Measurements from ENCODE around the gene DNAI2. TPM values are rescaled to one million over a fixed set of nuclear protein-coding genes. Genes with fewer than 3 reads are reported as not detected.
A peak's percentile ranks its signal among the peaks of the same experiment; 100 is the strongest.

Gene DNAI2
- total and polyA plus RNA-seq, 2 donors = 0.38 to 0.78 TPM

GRCh38 chr17:74267987-74268499, 6.0 kb upstream of the DNAI2 start:
- H3K4me3 ChIP-seq (ENCODE audit: low read length in 2 of 2) = no peak overlapping the region
- peak in 1 of 9 donors; percentile 30 for DNase-seq (ENCODE audit: low read depth in 6 of 9, low spot score in 9 of 9)
- H3K36me3 ChIP-seq (ENCODE audit: control insufficient read depth in 2 of 2, insufficient read depth in 2 of 2, low read length in 1 of 2) = no peaks in the 10 kb centered on the region
- no peak overlapping the region for H3K27ac ChIP-seq (ENCODE audit: low read depth in 1 of 2, low read length in 1 of 2)
- H3K9me3 ChIP-seq (ENCODE audit: control insufficient read depth in 2 of 2, insufficient read depth in 1 of 2, low read length in 1 of 2) = no peaks in the 10 kb centered on the region
- no peaks in the 10 kb centered on the region for H3K27me3 ChIP-seq (ENCODE audit: control insufficient read depth in 2 of 2, insufficient read depth in 1 of 2, low read length in 1 of 2)
- H3K4me1 ChIP-seq (ENCODE audit: control insufficient read depth in 2 of 2, insufficient read depth in 2 of 2, low read length in 2 of 2) = peaks cover 0 to 15% of the 10 kb centered on the region in 2 donors
- WGBS = 47% methylated on average over 17 of the region's 17 CpGs

GRCh38 chr17:74268558-74268957, 5.5 kb upstream of the DNAI2 start:
- no peak for DNase-seq (ENCODE audit: low read depth in 6 of 9, low spot score in 9 of 9)
- no peak overlapping the region for H3K4me3 ChIP-seq (ENCODE audit: low read length in 2 of 2)
- H3K4me1 ChIP-seq (ENCODE audit: control insufficient read depth in 2 of 2, insufficient read depth in 2 of 2, low read length in 2 of 2) = peaks cover 0 to 15% of the 10 kb centered on the region in 2 donors
- no peak overlapping the region for H3K27ac ChIP-seq (ENCODE audit: low read depth in 1 of 2, low read length in 1 of 2)
- H3K27me3 ChIP-seq (ENCODE audit: control insufficient read depth in 2 of 2, insufficient read depth in 1 of 2, low read length in 1 of 2) = no peaks in the 10 kb centered on the region
- H3K9me3 ChIP-seq (ENCODE audit: control insufficient read depth in 2 of 2, insufficient read depth in 1 of 2, low read length in 1 of 2) = no peaks in the 10 kb centered on the region
- H3K36me3 ChIP-seq (ENCODE audit: control insufficient read depth in 2 of 2, insufficient read depth in 2 of 2, low read length in 1 of 2) = no peaks in the 10 kb centered on the region
- 51% methylated on average over 8 of the region's 8 CpGs for WGBS

GRCh38 chr17:74270333-74270732, 3.7 kb upstream of the DNAI2 start:
- H3K27ac ChIP-seq (ENCODE audit: low read depth in 1 of 2, low read length in 1 of 2) = no peak overlapping the region
- DNase-seq (ENCODE audit: low read depth in 6 of 9, low spot score in 9 of 9) = no peak
- H3K4me3 ChIP-seq (ENCODE audit: low read length in 2 of 2) = no peak overlapping the region
- no peaks in the 10 kb centered on the region for H3K36me3 ChIP-seq (ENCODE audit: control insufficient read depth in 2 of 2, insufficient read depth in 2 of 2, low read length in 1 of 2)
- WGBS = 78% methylated on average over 10 of the region's 10 CpGs
- no peaks in the 10 kb centered on the region for H3K9me3 ChIP-seq (ENCODE audit: control insufficient read depth in 2 of 2, insufficient read depth in 1 of 2, low read length in 1 of 2)
- H3K4me1 ChIP-seq (ENCODE audit: control insufficient read depth in 2 of 2, insufficient read depth in 2 of 2, low read length in 2 of 2) = peaks cover 16 to 32% of the 10 kb centered on the region in 2 donors
- peaks cover 0 to 4% of the 10 kb centered on the region in 2 donors for H3K27me3 ChIP-seq (ENCODE audit: control insufficient read depth in 2 of 2, insufficient read depth in 1 of 2, low read length in 1 of 2)

- Histone ChIP-seq H3K4me3 (ENCODE audit: low read length in 2 of 2) (no peak overlapping the region), H3K27me3 (ENCODE audit: control insufficient read depth in 2 of 2, insufficient read depth in 1 of 2, low read length in 1 of 2) (peaks cover 0 to 4% of the 10 kb centered on the region in 2 donors), H3K36me3 (ENCODE audit: control insufficient read depth in 2 of 2, insufficient read depth in 2 of 2, low read length in 1 of 2) (no peaks in the 10 kb centered on the region), H3K4me1 (ENCODE audit: control insufficient read depth in 2 of 2, insufficient read depth in 2 of 2, low read length in 2 of 2) (peaks cover 17 to 42% of the 10 kb centered on the region in 2 donors), H3K9me3 (ENCODE audit: control insufficient read depth in 2 of 2, insufficient read depth in 1 of 2, low read length in 1 of 2) (no peaks in the 10 kb centered on the region), H3K27ac (ENCODE audit: low read depth in 1 of 2, low read length in 1 of 2) (no peak overlapping the region)
- WGBS = 95% methylated on average over 3 of the region's 3 CpGs
- DNase-seq (ENCODE audit: low read depth in 6 of 9, low spot score in 9 of 9) = no peak
Observed at GRCh38 chr17:74271281-74271680, 2.8 kb upstream of the DNAI2 start.

- Histone ChIP-seq H3K4me3 (ENCODE audit: low read length in 2 of 2) (no peak overlapping the region), H3K4me1 (ENCODE audit: control insufficient read depth in 2 of 2, insufficient read depth in 2 of 2, low read length in 2 of 2) (peaks cover 17 to 45% of the 10 kb centered on the region in 2 donors), H3K9me3 (ENCODE audit: control insufficient read depth in 2 of 2, insufficient read depth in 1 of 2, low read length in 1 of 2) (no peaks in the 10 kb centered on the region), H3K27ac (ENCODE audit: low read depth in 1 of 2, low read length in 1 of 2) (no peak overlapping the region), H3K27me3 (ENCODE audit: control insufficient read depth in 2 of 2, insufficient read depth in 1 of 2, low read length in 1 of 2) (peaks cover 0 to 4% of the 10 kb centered on the region in 2 donors), H3K36me3 (ENCODE audit: control insufficient read depth in 2 of 2, insufficient read depth in 2 of 2, low read length in 1 of 2) (no peaks in the 10 kb centered on the region)
- DNase-seq (ENCODE audit: low read depth in 6 of 9, low spot score in 9 of 9) = no peak
- WGBS = 92% methylated on average over 13 of the region's 13 CpGs
Observed at GRCh38 chr17:74271901-74272561, 2.0 kb upstream of the DNAI2 start.

- no peak overlapping the region for H3K4me3 ChIP-seq (ENCODE audit: low read length in 2 of 2)
- no peak for DNase-seq (ENCODE audit: low read depth in 6 of 9, low spot score in 9 of 9)
- H3K9me3 ChIP-seq (ENCODE audit: control insufficient read depth in 2 of 2, insufficient read depth in 1 of 2, low read length in 1 of 2) = no peaks in the 10 kb centered on the region
- no peaks in the 10 kb centered on the region for H3K36me3 ChIP-seq (ENCODE audit: control insufficient read depth in 2 of 2, insufficient read depth in 2 of 2, low read length in 1 of 2)
- H3K27me3 ChIP-seq (ENCODE audit: control insufficient read depth in 2 of 2, insufficient read depth in 1 of 2, low read length in 1 of 2) = peaks cover 0 to 4% of the 10 kb centered on the region in 2 donors
- H3K27ac ChIP-seq (ENCODE audit: low read depth in 1 of 2, low read length in 1 of 2) = no peak overlapping the region
- 90% methylated on average over 10 of the region's 10 CpGs for WGBS
- peaks cover 17 to 44% of the 10 kb centered on the region in 2 donors for H3K4me1 ChIP-seq (ENCODE audit: control insufficient read depth in 2 of 2, insufficient read depth in 2 of 2, low read length in 2 of 2)
Observed at GRCh38 chr17:74272731-74273201, 1.3 kb upstream of the DNAI2 start.

GRCh38 chr17:74274709-74275340, 791 bp downstream of the DNAI2 start:
- Histone ChIP-seq H3K27me3 (ENCODE audit: control insufficient read depth in 2 of 2, insufficient read depth in 1 of 2, low read length in 1 of 2) (peaks cover 0 to 4% of the 10 kb centered on the region in 2 donors), H3K4me3 (ENCODE audit: low read length in 2 of 2) (peak overlapping the region in 1 of 2 donors; percentile 12), H3K9me3 (ENCODE audit: control insufficient read depth in 2 of 2, insufficient read depth in 1 of 2, low read length in 1 of 2) (no peaks in the 10 kb centered on the region), H3K4me1 (ENCODE audit: control insufficient read depth in 2 of 2, insufficient read depth in 2 of 2, low read length in 2 of 2) (peaks cover 17 to 34% of the 10 kb centered on the region in 2 donors), H3K27ac (ENCODE audit: low read depth in 1 of 2, low read length in 1 of 2) (peak overlapping the region in 1 of 2 donors; percentile 47), H3K36me3 (ENCODE audit: control insufficient read depth in 2 of 2, insufficient read depth in 2 of 2, low read length in 1 of 2) (no peaks in the 10 kb centered on the region)
- 38% methylated on average over 14 of the region's 14 CpGs for WGBS
- peak in 2 of 9 donors; percentile 31 to 52 for DNase-seq (ENCODE audit: low read depth in 6 of 9, low spot score in 9 of 9)

- 87% methylated on average over 12 of the region's 12 CpGs for WGBS
- no peak overlapping the region for H3K27ac ChIP-seq (ENCODE audit: low read depth in 1 of 2, low read length in 1 of 2)
- H3K27me3 ChIP-seq (ENCODE audit: control insufficient read depth in 2 of 2, insufficient read depth in 1 of 2, low read length in 1 of 2) = peaks cover 0 to 4% of the 10 kb centered on the region in 2 donors
- no peaks in the 10 kb centered on the region for H3K9me3 ChIP-seq (ENCODE audit: control insufficient read depth in 2 of 2, insufficient read depth in 1 of 2, low read length in 1 of 2)
- no peak for DNase-seq (ENCODE audit: low read depth in 6 of 9, low spot score in 9 of 9)
- no peaks in the 10 kb centered on the region for H3K36me3 ChIP-seq (ENCODE audit: control insufficient read depth in 2 of 2, insufficient read depth in 2 of 2, low read length in 1 of 2)
- no peak overlapping the region for H3K4me3 ChIP-seq (ENCODE audit: low read length in 2 of 2)
- H3K4me1 ChIP-seq (ENCODE audit: control insufficient read depth in 2 of 2, insufficient read depth in 2 of 2, low read length in 2 of 2) = peaks cover 17 to 34% of the 10 kb centered on the region in 2 donors
Observed at GRCh38 chr17:74276051-74276476, 2.0 kb downstream of the DNAI2 start.

GRCh38 chr17:74276541-74277009, 2.5 kb downstream of the DNAI2 start:
- 94% methylated on average over 5 of the region's 5 CpGs for WGBS
- Histone ChIP-seq H3K36me3 (ENCODE audit: control insufficient read depth in 2 of 2, insufficient read depth in 2 of 2, low read length in 1 of 2) (no peaks in the 10 kb centered on the region), H3K27ac (ENCODE audit: low read depth in 1 of 2, low read length in 1 of 2) (no peak overlapping the region), H3K9me3 (ENCODE audit: control insufficient read depth in 2 of 2, insufficient read depth in 1 of 2, low read length in 1 of 2) (no peaks in the 10 kb centered on the region), H3K4me3 (ENCODE audit: low read length in 2 of 2) (no peak overlapping the region), H3K27me3 (ENCODE audit: control insufficient read depth in 2 of 2, insufficient read depth in 1 of 2, low read length in 1 of 2) (peaks cover 0 to 4% of the 10 kb centered on the region in 2 donors), H3K4me1 (ENCODE audit: control insufficient read depth in 2 of 2, insufficient read depth in 2 of 2, low read length in 2 of 2) (peaks cover 17 to 34% of the 10 kb centered on the region in 2 donors)
- no peak for DNase-seq (ENCODE audit: low read depth in 6 of 9, low spot score in 9 of 9)
